ENCODE measurements around the gene NEUROD2. TPM values are rescaled to one million over a fixed set of nuclear protein-coding genes. Genes with fewer than 3 reads are reported as not detected.

Gene NEUROD2
- total RNA-seq, 1 experiment from 2014 or later: not detected

- DNase-seq (ENCODE audit: low read depth, low spot score) (no peak), ATAC-seq (no peak)
- Histone ChIP-seq H3K27ac (ENCODE audit: low read length) (no peak overlapping the region), H3K9me3 (ENCODE audit: control insufficient read depth, insufficient read depth, low read depth, low read length) (no peaks in the 10 kb centered on the region), H3K27me3 (ENCODE audit: control insufficient read depth, insufficient read depth, low read length) (no peaks in the 10 kb centered on the region), H3K4me3 (ENCODE audit: low read depth in 2 of 2, low read length in 2 of 2) (no peak overlapping the region), H3K36me3 (ENCODE audit: control insufficient read depth, insufficient read depth, low read length) (no peaks in the 10 kb centered on the region), H3K4me1 (ENCODE audit: control insufficient read depth, insufficient read depth, low read length) (peaks cover 7% of the 10 kb centered on the region; the same call in 1 of the 2 replicates)
- in situ Hi-C loops (cut with HindIII; ENCODE audit: low pct_unique_long_range_greater_than_20kb, low sequenced_read_pairs): no loop called here
- BruUV-seq (replicated peaks): no TSS peak
- intact Hi-C loops (cut with micrococcal nuclease; ENCODE audit: unreplicated experiment): loop anchor here (5.0 kb wide), 2 partner anchors 48 to 77 kb away; no protein-coding TSS in a partner anchor
- TF ChIP-seq POLR2AphosphoS5 (IDR thresholded peaks at IDR 0.05; ENCODE audit: low read depth, low read length): no peak
- POLR2A ChIA-PET: no interaction called here
- CTCF ChIA-PET: interaction anchor here (0.8 to 1.2 kb wide), 3 partner anchors 29 to 158 kb away, joined by 3 to 5 read pairs (median 4); no protein-coding TSS in a partner anchor
Observed at GRCh38 chr17:39624313-39624712, 16.6 kb upstream of the NEUROD2 start.

- in situ Hi-C loops (cut with HindIII; ENCODE audit: low pct_unique_long_range_greater_than_20kb, low sequenced_read_pairs): no loop called here
- TF ChIP-seq REST (IDR thresholded peaks at IDR 0.05; ENCODE audit: insufficient read depth in 1 of 2, low read depth in 2 of 2, low read length in 1 of 2): no peak
- TF ChIP-seq CTCF (IDR thresholded peaks at IDR 0.05): peak; percentile 84
- peak; percentile 32 for DNase-seq (ENCODE audit: low read depth, low spot score)
Observed at GRCh38 chr17:39623356-39623950, 15.7 kb upstream of the NEUROD2 start.

GRCh38 chr17:39622380-39623006, 14.8 kb upstream of the NEUROD2 start:
- in situ Hi-C loops (cut with HindIII; ENCODE audit: low pct_unique_long_range_greater_than_20kb, low sequenced_read_pairs): no loop called here
- ChIA-PET CTCF (interaction anchor here (0.6 to 1.5 kb wide), 10 partner anchors 9 to 127 kb away, joined by 3 to 11 read pairs (median 4); no protein-coding TSS in a partner anchor), POLR2A (no interaction called here)
- TF ChIP-seq CTCF (IDR thresholded peaks at IDR 0.05) (no peak), POLR2AphosphoS5 (IDR thresholded peaks at IDR 0.05; ENCODE audit: low read depth, low read length) (no peak), TCF7L2 (IDR thresholded peaks at IDR 0.05; ENCODE audit: low read depth, low read length) (no peak)
- Histone ChIP-seq H3K9me3 (ENCODE audit: control insufficient read depth, insufficient read depth, low read depth, low read length) (no peaks in the 10 kb centered on the region), H3K27ac (ENCODE audit: low read length) (no peak overlapping the region), H3K27me3 (ENCODE audit: control insufficient read depth, insufficient read depth, low read length) (no peaks in the 10 kb centered on the region), H3K4me1 (ENCODE audit: control insufficient read depth, insufficient read depth, low read length) (peaks cover 4% of the 10 kb centered on the region; the same call in 1 of the 2 replicates), H3K4me3 (ENCODE audit: low read depth in 2 of 2, low read length in 2 of 2) (peak overlapping the region in 1 of 2 experiments; percentile 19; a peak in 1 of 4 replicates), H3K36me3 (ENCODE audit: control insufficient read depth, insufficient read depth, low read length) (no peaks in the 10 kb centered on the region)
- no TSS peak for BruUV-seq (replicated peaks)
- intact Hi-C loops (cut with micrococcal nuclease; ENCODE audit: unreplicated experiment): loop anchor here (5.0 kb wide), 2 partner anchors 50 to 75 kb away; no protein-coding TSS in a partner anchor
- ATAC-seq (peak; percentile 19), DNase-seq (ENCODE audit: low read depth, low spot score) (no peak)

More at GRCh38 chr17:39623356-39623950, 15.7 kb upstream of the NEUROD2 start:
- intact Hi-C loops (cut with micrococcal nuclease; ENCODE audit: unreplicated experiment): loop anchor here (5.0 kb wide), 2 partner anchors 49 to 76 kb away; no protein-coding TSS in a partner anchor
- Histone ChIP-seq H3K4me3 (ENCODE audit: low read depth in 2 of 2, low read length in 2 of 2) (no peak overlapping the region), H3K36me3 (ENCODE audit: control insufficient read depth, insufficient read depth, low read length) (no peaks in the 10 kb centered on the region), H3K9me3 (ENCODE audit: control insufficient read depth, insufficient read depth, low read depth, low read length) (no peaks in the 10 kb centered on the region), H3K27me3 (ENCODE audit: control insufficient read depth, insufficient read depth, low read length) (no peaks in the 10 kb centered on the region), H3K27ac (ENCODE audit: low read length) (no peak overlapping the region), H3K4me1 (ENCODE audit: control insufficient read depth, insufficient read depth, low read length) (peaks cover 7% of the 10 kb centered on the region; the same call in 1 of the 2 replicates)
- CTCF ChIA-PET: interaction anchor here (0.6 to 1.2 kb wide), 6 partner anchors 8 to 371 kb away, joined by 3 to 8 read pairs (median 5); no protein-coding TSS in a partner anchor
- peak; percentile 69 for ATAC-seq
- BruUV-seq (replicated peaks): no TSS peak
- POLR2A ChIA-PET: interaction anchor here (1.0 kb wide), 1 partner anchor 161 kb away, joined by 4 read pairs; no protein-coding TSS in a partner anchor
